SU-DHL-6 (cell line): Measurements from ENCODE around the gene CMTM8.
"Not testable (repeated sequence)": the region's sequence is repeated elsewhere in the genome, so short reads cannot be mapped to it uniquely, and the experiment has no call there.

Experiments
- H2AFZ ChIP-seq: fragments of 200-600 bp; sonication (generic); 2 replicates; pipeline ENCODE4 v1.6.1; 2014; ENCODE audit warnings: low read depth, mild to moderate bottlenecking, moderate library complexity, mixed read lengths, antibody characterized with exemption, low read length; ENCODE audit not compliant: severe bottlenecking
- H3F3A ChIP-seq: fragments of 200-600 bp; shearing (Covaris generic); 2 replicates; pipeline ENCODE4 v1.6.0; 2016; ENCODE audit warnings: antibody characterized with exemption, mild to moderate bottlenecking; ENCODE audit not compliant: insufficient read depth
- H3K27ac ChIP-seq: fragments of 200-600 bp; sonication (generic); 2 replicates; pipeline ENCODE4 v1.5.1; 2016; ENCODE audit warnings: low read depth, mild to moderate bottlenecking, low read length, moderate library complexity, mixed read lengths
- H3K27me3 ChIP-seq: fragments of 200-600 bp; sonication (generic), shearing (Covaris generic); 2 replicates; pipeline ENCODE4 v1.6.0; 2014; ENCODE audit warnings: mild to moderate bottlenecking, low read length
- H3K36me3 ChIP-seq: fragments of 200-600 bp; sonication (generic); 2 replicates; pipeline ENCODE4 v1.6.1; 2014; ENCODE audit warnings: mild to moderate bottlenecking, low read length, mixed read lengths
- H3K4me2 ChIP-seq: fragments of 300-600, 200-600 bp; shearing (Covaris generic), sonication (generic); 2 replicates; pipeline ENCODE4 v1.6.0; 2014; ENCODE audit warnings: low read length, low read depth, mild to moderate bottlenecking; ENCODE audit not compliant: poor library complexity, severe bottlenecking
- H3K4me3 ChIP-seq: fragments of 200-600 bp; sonication (generic); 2 replicates; pipeline ENCODE4 v1.5.1; 2014; ENCODE audit warnings: antibody characterized with exemption, low read length, mild to moderate bottlenecking, mixed read lengths; ENCODE audit not compliant: insufficient read depth, poor library complexity, severe bottlenecking
- H3K79me2 ChIP-seq: fragments of 200-600 bp; sonication (generic); 2 replicates; pipeline ENCODE4 v1.6.1; 2014; ENCODE audit warnings: mild to moderate bottlenecking, low read length, moderate library complexity; ENCODE audit not compliant: insufficient read depth
- H3K9ac ChIP-seq: fragments of 200-600 bp; sonication (generic); 2 replicates; pipeline ENCODE4 v1.7.0; 2014; ENCODE audit warnings: mild to moderate bottlenecking, low read length
- H3K9me2 ChIP-seq: fragments of 200-600 bp; sonication (generic); replicated peaks from 2 replicates; pipeline ENCODE4 v1.6.1; 2014; ENCODE audit warnings: low read length; ENCODE audit not compliant: insufficient read depth
- H3K9me3 ChIP-seq: fragments of 200-600 bp; sonication (generic); 2 replicates; pipeline ENCODE4 v1.6.1; 2014; ENCODE audit warnings: low read length, mixed read lengths; ENCODE audit not compliant: insufficient read depth
- H4K20me1 ChIP-seq: fragments of 200-600 bp; sonication (generic); 2 replicates; pipeline ENCODE4 v1.6.1; 2014; ENCODE audit warnings: low read depth, mild to moderate bottlenecking, antibody characterized with exemption, low read length, moderate library complexity, mixed read lengths
- CTCF ChIP-seq: fragments of 200-600 bp; sonication (generic); IDR thresholded peaks from one replicate; pipeline ENCODE4 v1.5.1; 2017; ENCODE audit warnings: antibody characterized with exemption, mild to moderate bottlenecking, low read length, moderate library complexity; ENCODE audit not compliant: insufficient read depth, poor library complexity, severe bottlenecking
- EZH2phosphoT487 ChIP-seq: fragments of 200-600 bp; sonication (generic), shearing (Covaris generic); conservative IDR thresholded peaks from 2 replicates; pipeline ENCODE4 v1.6.1; 2018; ENCODE audit warnings: mild to moderate bottlenecking, antibody characterized with exemption, low read length, moderate library complexity, mixed read lengths

CMTM8 gene, protein sequence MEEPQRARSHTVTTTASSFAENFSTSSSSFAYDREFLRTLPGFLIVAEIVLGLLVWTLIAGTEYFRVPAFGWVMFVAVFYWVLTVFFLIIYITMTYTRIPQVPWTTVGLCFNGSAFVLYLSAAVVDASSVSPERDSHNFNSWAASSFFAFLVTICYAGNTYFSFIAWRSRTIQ

DNA sequence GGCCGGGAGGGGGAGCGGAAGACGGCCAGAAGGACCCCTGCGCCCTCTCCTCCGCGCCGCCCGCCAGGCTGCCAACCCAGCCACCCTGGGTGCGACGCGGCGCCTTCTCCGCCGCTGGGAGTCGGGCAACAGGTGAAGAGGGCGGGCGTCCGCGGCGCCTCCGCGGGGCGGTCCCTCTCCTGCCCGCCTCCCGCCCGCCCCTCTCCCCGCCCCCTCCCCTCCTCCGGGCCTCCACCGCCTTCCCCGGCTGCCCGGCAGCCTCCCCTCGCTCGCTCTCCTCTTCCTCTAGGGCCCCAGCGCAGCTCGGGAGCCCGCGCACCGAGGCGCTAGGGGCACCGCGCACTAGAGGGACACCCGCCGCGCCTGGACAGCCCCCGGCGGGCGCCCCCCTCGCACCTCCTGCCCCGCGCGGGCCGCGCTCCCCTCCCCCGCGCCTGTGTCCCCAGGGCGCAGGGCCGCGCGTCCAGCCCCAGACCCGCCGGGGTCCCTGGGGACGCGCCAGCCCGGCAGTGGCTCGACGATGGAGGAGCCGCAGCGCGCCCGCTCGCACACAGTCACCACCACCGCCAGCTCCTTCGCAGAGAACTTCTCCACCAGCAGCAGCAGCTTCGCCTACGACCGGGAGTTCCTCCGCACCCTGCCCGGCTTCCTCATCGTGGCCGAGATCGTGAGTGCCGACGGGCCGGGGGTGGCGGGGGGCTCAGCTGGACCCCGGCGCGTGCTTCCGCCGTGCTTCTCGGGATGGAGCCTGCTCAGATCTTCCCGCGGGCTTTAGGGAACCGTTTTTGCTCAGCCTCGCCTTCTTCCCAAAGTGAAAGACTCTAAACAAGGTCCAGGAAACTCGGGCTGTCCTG lies at the start of gene CMTM8:
CMTM8 (plus strand) TSS at position 228 of the 854 bp plus-strand sequence; CDS start at position 521, 293 bp downstream.
- H3K36me3 ChIP-seq = no peaks in the 10 kb centered on the region
- H3K27ac ChIP-seq = no peak within 1 kb of the TSS
- H3K9me2 ChIP-seq = no peaks in the 10 kb centered on the region
- peak within 1 kb of the TSS; percentile 68 for H3K4me3 ChIP-seq
- H3K4me2 ChIP-seq = peak within 1 kb of the TSS; percentile 67
- H3K79me2 ChIP-seq = no peaks in the 10 kb centered on the region
- peak within 1 kb of the TSS; percentile 81 for H2AFZ ChIP-seq
- no peaks in the 10 kb centered on the region for H3K27me3 ChIP-seq
- H4K20me1 ChIP-seq = no peaks in the 10 kb centered on the region
- no peaks in the 10 kb centered on the region for H3K9me3 ChIP-seq
- H3F3A ChIP-seq = peaks cover 4% of the 10 kb centered on the region; the same call in 1 of the 2 replicates
- TF ChIP-seq CTCF (no peak), EZH2phosphoT487 (no peak)
- H3K9ac ChIP-seq = peak within 1 kb of the TSS; percentile 63

DNA sequence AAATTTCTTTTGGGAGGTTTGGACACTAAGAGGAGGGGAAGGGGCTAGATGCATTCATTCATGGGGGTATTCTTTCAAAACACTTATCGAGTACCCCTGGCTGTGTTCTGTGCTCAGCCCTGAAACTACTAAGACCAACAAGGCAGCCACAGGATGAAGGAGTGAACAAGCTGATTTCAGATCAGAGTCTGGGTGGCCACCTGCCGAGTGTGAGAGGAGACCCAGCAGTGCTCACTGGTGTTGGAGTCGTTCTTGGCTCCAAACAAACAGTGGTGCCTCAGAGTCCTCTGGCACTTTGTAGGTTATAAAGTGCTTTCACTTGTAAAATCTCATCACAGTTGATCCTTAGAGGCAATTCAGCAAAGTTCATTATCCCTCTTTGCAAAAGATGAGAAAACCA lies 48.8 kb upstream of the CMTM8 start:
- H3K9me3 ChIP-seq = no peaks in the 10 kb centered on the region
- H2AFZ ChIP-seq = no peak overlapping the region
- H3K9me2 ChIP-seq = no peaks in the 10 kb centered on the region
- no peaks in the 10 kb centered on the region for H4K20me1 ChIP-seq
- no peak overlapping the region for H3K27ac ChIP-seq
- no peaks in the 10 kb centered on the region for H3K79me2 ChIP-seq
- H3K9ac ChIP-seq = no peak overlapping the region
- H3K27me3 ChIP-seq = no peaks in the 10 kb centered on the region
- no peak overlapping the region for H3K4me2 ChIP-seq
- H3F3A ChIP-seq = no peaks in the 10 kb centered on the region
- H3K4me3 ChIP-seq = no peak overlapping the region
- TF ChIP-seq CTCF = no peak
- TF ChIP-seq EZH2phosphoT487 = no peak
- no peaks in the 10 kb centered on the region for H3K36me3 ChIP-seq

DNA sequence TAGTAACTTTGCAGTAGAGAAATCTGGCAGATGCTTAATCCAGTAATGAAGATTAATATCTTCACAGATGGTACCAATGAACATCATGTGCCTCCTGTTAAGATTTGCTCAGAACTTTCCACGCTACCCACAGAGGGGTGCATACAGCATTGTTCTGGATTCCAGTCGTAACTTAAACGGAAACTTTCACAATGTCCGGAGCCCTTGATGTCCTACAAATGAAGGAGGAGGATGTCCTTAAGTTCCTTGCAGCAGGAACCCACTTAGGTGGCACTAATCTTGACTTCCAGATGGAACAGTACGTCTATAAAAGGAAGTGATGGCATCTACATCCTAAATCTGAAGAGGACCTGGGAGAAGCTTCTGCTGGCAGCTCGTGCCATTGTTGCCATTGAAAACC lies 47.9 kb upstream of the CMTM8 start:
- H3K4me2 ChIP-seq, H3K9ac ChIP-seq, H4K20me1 ChIP-seq, H3K36me3 ChIP-seq, H2AFZ ChIP-seq, H3K27me3 ChIP-seq, H3K9me3 ChIP-seq, H3K4me3 ChIP-seq, H3K27ac ChIP-seq, H3K9me2 ChIP-seq, H3F3A ChIP-seq, H3K79me2 ChIP-seq: not testable (repeated sequence)

- H3K9me3 ChIP-seq = no peaks in the 10 kb centered on the region
- no peaks in the 10 kb centered on the region for H3K36me3 ChIP-seq
- H3K9ac ChIP-seq = no peak overlapping the region
- no peaks in the 10 kb centered on the region for H3K9me2 ChIP-seq
- H3K27ac ChIP-seq = no peak overlapping the region
- H3K79me2 ChIP-seq = no peaks in the 10 kb centered on the region
- H3K27me3 ChIP-seq = no peaks in the 10 kb centered on the region; the same call in 1 of the 2 replicates
- no peaks in the 10 kb centered on the region for H3F3A ChIP-seq
- TF ChIP-seq CTCF = no peak
- no peak for TF ChIP-seq EZH2phosphoT487
- no peak overlapping the region for H3K4me3 ChIP-seq
- no peaks in the 10 kb centered on the region for H4K20me1 ChIP-seq
- no peak overlapping the region for H3K4me2 ChIP-seq
- H2AFZ ChIP-seq = no peak overlapping the region
Observed at GRCh38 chr3:32193101-32193500, 45.4 kb upstream of the CMTM8 start.
